ENCODE results near the gene PNMA1.

DNA sequence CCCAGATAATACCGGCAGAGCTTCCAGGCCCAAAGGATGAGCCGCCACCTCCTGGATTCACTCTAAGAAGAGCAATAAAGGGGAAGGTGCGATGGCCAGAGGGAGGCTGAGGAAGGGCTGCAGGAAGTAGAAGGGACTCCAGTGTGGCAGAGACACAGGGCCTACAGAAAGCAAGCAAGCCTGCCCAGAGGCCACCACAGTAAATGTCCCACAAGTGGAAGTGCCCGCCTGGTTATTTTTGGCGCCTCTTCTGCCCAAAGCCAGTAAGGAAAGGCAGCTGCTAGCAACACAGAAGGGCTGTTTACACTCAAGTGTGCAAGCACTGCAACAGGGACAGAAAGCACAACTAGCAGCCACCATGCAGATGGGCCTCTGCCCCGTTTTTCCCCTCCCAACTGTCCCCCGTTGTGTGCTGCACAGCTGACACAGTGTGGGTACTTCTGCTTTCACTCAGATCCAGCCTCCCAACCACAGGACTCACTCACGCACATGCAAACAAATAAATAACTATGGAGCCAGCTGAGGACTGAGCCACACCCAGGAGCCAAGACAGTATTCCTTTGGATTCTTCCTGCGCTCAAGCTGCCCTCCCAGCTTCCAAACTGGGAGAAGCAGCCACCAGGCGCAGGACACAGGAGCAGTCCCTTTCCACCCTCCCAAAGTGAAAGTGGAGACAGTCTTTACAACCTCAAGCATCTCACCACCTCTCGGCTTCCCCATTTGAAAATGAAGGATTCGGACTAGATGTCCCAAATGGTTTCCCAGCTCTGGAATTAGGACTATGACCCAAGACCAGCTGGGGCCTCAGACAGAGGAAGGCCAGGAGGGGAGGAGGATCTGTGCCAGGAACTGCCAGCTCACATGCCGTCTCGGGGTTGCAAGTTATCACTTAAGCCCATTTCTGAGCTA lies 40.0 kb upstream of the PNMA1 start:
- no peak for TF ChIP-seq TAF1 (IDR thresholded peaks at IDR 0.05; ENCODE audit: low read depth)
- TF ChIP-seq TEAD4 (IDR thresholded peaks at IDR 0.05): no peak
- no peak for TF ChIP-seq YY1 (IDR thresholded peaks at IDR 0.05; ENCODE audit: low read depth)
- TF ChIP-seq, protein P1, sequence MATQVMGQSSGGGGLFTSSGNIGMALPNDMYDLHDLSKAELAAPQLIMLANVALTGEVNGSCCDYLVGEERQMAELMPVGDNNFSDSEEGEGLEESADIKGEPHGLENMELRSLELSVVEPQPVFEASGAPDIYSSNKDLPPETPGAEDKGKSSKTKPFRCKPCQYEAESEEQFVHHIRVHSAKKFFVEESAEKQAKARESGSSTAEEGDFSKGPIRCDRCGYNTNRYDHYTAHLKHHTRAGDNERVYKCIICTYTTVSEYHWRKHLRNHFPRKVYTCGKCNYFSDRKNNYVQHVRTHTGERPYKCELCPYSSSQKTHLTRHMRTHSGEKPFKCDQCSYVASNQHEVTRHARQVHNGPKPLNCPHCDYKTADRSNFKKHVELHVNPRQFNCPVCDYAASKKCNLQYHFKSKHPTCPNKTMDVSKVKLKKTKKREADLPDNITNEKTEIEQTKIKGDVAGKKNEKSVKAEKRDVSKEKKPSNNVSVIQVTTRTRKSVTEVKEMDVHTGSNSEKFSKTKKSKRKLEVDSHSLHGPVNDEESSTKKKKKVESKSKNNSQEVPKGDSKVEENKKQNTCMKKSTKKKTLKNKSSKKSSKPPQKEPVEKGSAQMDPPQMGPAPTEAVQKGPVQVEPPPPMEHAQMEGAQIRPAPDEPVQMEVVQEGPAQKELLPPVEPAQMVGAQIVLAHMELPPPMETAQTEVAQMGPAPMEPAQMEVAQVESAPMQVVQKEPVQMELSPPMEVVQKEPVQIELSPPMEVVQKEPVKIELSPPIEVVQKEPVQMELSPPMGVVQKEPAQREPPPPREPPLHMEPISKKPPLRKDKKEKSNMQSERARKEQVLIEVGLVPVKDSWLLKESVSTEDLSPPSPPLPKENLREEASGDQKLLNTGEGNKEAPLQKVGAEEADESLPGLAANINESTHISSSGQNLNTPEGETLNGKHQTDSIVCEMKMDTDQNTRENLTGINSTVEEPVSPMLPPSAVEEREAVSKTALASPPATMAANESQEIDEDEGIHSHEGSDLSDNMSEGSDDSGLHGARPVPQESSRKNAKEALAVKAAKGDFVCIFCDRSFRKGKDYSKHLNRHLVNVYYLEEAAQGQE (IDR thresholded peaks at IDR 0.05; ENCODE audit: low read depth): no peak
- no peak for TF ChIP-seq EGR1 (IDR thresholded peaks at IDR 0.05)
- no peak for TF ChIP-seq TCF12 (IDR thresholded peaks at IDR 0.05; ENCODE audit: low read depth)
- no peak for TF ChIP-seq NFIC (IDR thresholded peaks at IDR 0.05)
- no peak for TF ChIP-seq FOXM1 (IDR thresholded peaks at IDR 0.05; ENCODE audit: borderline replicate concordance, low read depth)
- no peak for TF ChIP-seq CEBPB (IDR thresholded peaks at IDR 0.05)
- TF ChIP-seq RAD21 (IDR thresholded peaks at IDR 0.05; ENCODE audit: low read depth): no peak

Data from Ishikawa (cell line).